HG02943 (cell line): ENCODE data around the gene CEP57.

Experiments
- ATAC-seq: cut with Tn5 transposase; IDR thresholded peaks from one replicate; pipeline ENCODE4 v1.9.1; 2021; ENCODE audit warnings: mild to moderate bottlenecking, low read depth, moderate library complexity; ENCODE audit not compliant: unreplicated experiment

CEP57 gene

GRCh38 chr11:95790123-95790932 lies at the start of gene CEP57:
Gene CEP57 (plus strand): TSS chr11:95790498. CDS start chr11:95790699, 201 bp downstream.
- peak; percentile 65 for ATAC-seq

DNA sequence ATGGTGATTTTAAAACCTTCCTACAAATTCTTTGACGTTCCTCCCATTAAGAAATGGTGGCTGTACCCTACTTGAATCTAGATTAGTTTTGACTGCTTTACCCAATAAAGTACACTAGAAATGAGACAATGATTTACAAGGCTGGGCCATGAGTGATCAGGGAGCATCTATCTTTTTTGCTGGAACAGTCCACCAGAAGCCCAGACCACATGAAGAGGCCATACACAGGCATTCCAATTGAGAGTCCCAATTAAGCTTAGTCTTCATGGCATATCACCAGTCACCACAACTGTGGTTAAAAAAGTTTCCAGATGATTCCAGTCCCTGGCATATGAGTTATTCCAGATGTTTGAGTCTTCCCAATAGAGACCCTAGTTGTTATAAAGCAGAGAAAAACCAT lies 40.2 kb upstream of the CEP57 start:
- no peak for ATAC-seq

GRCh38 chr11:95751515-95751914 lies 38.8 kb upstream of the CEP57 start:
- ATAC-seq, result no peak

DNA sequence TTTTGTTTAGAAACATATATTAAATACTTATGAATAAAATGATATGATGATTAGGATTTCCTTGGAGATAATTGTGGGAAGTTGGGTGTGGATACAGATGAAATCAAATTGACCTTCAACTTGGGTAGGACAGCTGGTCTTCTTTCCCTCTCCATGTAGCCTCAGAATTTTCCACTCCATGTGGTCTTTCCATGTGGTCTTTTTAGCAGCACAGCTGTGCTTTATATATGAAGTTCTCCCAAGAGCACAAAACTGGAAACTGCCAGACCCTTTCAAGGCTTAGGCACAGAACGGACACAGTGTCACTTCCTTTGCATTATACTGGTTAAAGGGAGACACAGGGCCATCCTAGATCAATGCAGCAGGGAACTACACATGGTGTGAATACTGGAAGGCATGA lies 29.4 kb upstream of the CEP57 start:
- ATAC-seq, result no peak

DNA sequence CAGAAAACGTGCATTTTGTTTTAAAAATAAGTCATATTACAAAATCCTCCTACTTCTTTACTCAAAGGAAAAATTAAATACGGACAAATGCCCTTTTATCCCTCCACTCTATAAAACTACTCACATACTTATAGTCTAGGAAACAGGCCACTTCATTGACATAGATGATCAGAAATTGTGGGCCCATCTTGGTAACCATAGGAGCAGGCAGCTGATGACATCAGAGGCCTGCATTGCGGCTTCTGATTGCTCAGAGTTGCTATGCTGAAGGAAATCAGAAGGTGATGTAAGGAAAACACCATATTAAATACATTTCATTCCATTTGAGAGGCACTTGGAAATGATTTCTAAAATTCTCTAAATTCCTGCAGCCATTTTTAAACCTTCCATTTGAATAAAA lies 27.8 kb upstream of the CEP57 start:
- no peak for ATAC-seq

GRCh38 chr11:95764267-95764898 lies 25.9 kb upstream of the CEP57 start:
- peak; percentile 71 for ATAC-seq

GRCh38 chr11:95766701-95767100 lies 23.6 kb upstream of the CEP57 start:
- no peak for ATAC-seq

DNA sequence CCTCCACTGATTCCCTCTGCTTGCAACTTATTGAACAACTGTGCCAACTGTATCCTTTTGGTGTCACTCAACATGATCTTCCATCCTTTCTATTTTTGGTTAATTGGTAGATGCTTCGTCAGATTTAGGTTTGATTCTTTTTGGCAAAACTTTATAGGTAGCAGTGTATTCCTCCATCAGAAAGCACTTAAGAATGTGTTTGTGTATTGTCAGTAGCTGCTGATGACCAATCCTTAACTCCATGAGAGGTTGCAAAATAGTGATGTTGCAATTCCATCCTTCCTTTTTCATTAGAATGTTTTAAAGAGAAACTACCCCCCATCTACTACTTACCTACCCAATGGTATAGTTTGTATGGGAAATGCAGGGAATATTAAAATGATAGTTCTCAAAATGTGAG lies 22.8 kb upstream of the CEP57 start:
- no peak for ATAC-seq

GRCh38 chr11:95768521-95768920 lies 21.8 kb upstream of the CEP57 start:
- no peak for ATAC-seq

GRCh38 chr11:95776859-95777258 lies 13.4 kb upstream of the CEP57 start:
- no peak for ATAC-seq

DNA sequence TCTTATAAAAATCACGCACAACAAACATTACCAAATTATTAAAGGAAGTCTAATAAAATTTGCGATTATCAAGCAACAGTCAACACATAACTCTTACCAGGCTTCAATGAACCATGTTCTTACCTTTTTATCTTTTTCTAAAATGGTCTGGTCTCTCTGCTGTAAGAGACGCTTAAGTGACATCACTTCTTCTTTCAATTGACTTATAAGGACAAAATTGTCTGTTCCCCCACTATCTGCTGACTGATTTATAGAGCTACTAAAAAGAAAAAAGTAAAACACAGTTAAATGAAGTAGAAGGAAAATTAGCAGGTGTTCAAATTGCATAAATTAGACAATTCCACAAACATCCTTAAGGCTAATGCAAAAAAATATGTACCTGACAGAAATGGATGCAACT lies 11.6 kb upstream of the CEP57 start:
- no peak for ATAC-seq

DNA sequence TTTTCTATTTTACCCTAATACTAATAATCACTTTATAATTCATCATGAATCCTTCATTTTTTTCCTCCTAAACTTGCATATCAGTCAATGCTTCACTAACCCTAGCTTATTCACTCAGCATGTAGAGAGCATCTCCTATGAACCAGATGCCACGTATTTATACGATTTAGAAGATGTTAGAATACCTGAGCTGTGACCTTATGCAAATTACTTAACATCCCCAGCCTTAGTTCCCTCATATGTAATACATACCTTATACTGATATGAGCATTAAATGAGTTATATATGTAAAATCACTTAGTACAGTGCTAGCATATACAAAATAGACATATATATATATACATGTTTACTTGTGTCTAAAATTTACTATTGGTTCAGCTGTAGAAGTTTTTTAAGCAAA lies 9.8 kb upstream of the CEP57 start:
- ATAC-seq, result no peak

DNA sequence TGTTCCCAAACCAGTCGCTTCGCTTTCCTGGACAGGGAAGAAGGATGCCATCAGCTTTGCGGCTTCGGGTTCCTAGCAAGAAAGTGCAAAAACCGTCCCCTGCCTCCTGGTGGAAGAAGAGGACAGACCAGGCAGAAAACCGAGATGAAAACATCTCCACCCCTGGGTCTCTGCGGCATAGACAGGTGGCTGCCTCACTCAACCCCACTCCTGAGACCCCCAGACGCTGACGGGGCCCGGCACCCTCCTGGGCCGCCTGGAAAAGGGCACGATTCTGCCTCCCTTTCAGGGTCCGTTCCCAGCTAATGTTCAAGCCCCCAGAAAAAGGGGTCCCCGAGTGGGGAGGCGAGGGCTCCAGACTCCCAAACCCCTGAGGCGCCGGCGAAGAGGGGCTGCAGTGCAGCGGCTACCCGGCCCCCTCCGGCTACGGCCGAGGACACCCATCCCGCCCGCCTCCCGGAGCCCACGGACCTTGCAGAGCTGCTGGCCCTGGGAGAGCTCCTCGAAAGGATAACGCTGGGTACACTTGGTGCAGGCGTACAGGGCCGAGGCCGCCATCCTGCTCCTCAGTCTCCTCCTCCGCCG lies 1.3 kb upstream of the CEP57 start:
- ATAC-seq, result no peak

DNA sequence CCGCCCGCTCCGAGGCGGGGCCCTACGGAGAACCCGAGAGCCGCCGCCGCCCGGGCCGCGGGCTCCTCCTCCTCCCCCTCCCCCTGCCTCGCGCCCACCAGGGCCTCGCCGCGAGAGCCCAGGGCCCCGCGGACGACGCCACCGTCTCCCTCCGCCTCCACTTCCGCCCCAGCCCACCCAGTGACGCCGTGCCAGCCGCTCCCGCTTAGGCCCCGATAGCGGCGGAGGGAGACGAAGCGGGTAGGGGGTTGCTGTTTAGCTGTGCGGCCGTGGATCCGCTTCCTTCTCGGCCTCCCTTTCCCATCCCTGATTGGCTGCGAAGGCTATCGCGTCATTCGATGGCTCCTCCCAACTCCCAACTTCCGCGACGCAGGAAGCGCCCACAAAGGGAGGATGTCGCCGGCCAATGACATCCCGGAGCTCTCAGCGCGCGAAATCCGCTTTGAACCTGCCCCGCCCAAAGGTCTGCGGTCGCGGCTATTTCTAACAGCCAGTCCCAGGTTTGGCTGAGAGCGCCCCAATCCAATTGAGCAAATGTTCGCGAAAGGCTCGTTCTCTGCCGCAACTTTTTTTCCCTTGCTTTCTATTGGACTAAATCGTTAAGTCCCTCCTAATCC lies 684 bp upstream of the CEP57 start, which contains the start of gene FAM76B:
Gene FAM76B (minus strand): TSS at position 277 of the 617 bp plus-strand sequence. CDS start 304 bp downstream, outside the sequence.
- ATAC-seq, result peak; percentile 73

DNA sequence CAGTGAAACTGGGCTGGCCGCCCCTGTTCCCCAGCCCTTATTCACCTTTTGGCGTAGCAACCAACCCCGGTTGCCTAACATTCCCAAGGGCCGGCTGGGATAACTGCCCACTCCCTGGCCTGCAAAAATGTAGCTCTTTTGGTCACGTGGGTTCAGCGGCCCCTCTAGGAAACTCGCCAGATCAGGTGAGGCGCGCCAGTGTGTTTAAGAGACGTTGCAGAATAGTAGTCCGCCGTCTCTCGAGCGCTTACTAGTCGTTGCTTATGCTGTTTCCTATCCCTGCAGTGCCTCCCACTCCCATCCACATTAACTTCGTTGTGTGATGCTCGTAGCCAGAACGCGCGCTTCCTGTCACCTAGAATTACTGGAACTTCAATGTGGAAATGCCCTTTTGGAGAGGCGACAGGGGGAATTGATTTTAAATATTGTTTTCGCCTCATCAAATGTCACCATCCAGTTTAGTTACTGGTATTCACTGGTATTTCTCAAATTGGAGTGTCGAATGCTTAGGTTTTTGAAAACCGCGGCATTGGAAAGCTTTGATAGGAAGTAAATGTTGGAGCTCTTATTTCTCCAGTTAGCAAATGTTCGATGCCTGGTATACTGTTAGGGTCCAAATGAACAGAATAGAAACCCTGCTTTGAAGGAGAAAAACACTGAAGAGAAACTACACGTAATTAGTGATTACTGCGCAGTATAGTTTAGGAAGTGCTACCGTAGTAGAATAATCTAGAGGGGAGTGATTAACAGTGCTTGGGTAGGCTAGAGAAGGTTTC lies 823 bp downstream of the CEP57 start:
- no peak for ATAC-seq

DNA sequence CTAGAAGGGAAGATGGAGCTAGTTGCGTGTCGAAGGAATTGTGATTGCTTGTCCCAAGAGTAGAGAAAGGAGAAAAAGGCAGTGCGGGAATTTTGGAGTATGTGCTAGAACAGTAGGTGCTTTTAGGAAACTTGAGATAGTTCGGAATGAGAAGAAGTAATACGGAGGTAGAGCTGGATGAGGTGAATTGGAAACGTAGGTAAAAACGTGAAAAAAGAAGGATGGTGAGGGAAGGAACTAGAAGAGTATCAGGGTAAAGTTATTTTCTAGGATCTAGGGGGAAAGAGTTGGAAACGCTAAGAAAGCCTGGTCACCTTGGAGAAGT lies 1.4 kb downstream of the CEP57 start:
- no peak for ATAC-seq

DNA sequence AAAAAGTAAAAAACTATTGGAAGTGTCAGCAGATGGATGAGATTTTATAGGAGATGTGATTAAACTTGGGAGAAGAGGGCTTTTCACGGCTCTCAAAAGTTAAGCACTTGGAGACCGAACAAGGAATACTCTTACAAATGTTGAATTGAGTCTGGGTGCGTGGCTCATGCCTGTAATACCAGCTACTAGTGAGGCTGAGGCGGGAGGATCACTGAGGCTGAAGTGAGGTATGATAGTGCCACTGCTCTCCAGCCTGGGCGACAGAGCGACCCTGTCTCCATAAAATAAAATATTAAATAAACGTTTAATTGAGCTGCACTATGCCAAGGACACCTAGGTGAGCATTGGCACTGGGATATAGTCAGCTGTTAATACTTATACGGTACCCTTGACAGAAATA lies 1.9 kb downstream of the CEP57 start:
- no peak for ATAC-seq

DNA sequence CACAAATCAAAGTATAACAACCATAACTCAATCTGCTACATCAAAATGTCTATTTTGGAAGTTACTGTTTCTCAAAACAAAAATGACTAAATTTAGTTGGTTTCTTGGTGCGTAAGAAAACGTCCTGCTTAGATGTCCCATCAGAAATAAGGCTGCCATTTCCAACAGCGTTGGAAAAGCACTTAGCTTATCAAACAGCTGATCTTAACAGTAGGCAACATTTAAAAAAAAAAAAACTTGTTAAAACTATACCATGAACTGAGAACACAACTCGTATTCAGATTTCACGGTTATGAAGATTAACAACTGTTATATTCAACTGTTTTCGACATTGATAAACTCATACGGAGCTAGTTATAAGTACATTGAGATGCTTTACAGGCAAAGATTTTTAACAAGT lies 2.4 kb downstream of the CEP57 start:
- no peak for ATAC-seq

- no peak for ATAC-seq
Observed at GRCh38 chr11:95793116-95793515, 2.8 kb downstream of the CEP57 start.

GRCh38 chr11:95794086-95794485 lies 3.8 kb downstream of the CEP57 start:
- ATAC-seq, result no peak
